ENCODE data around the gene ORM2.

- TF ChIP-seq CTCF (IDR thresholded peaks at IDR 0.05; ENCODE audit: insufficient read depth, low read depth, low read length) (no peak), EZH2 (IDR thresholded peaks at IDR 0.05; ENCODE audit: insufficient read depth, low read length) (no peak)
Observed at GRCh38 chr9:114348906-114349482, 19.3 kb downstream of the ORM2 start.

Measured in astrocyte (in vitro differentiated cells and primary cell).